HG03175 (cell line): Measurements from ENCODE around the gene DIP2A.
"Not testable (repeated sequence)": the region's sequence is repeated elsewhere in the genome, so short reads cannot be mapped to it uniquely, and the experiment has no call there.

Experiments
- ATAC-seq: cut with Tn5 transposase; IDR thresholded peaks from one replicate; pipeline ENCODE4 v1.9.1; 2021; ENCODE audit warnings: mild to moderate bottlenecking, moderate library complexity; ENCODE audit not compliant: unreplicated experiment

Gene DIP2A

GRCh38 chr21:46554431-46555224 lies 95.9 kb downstream of the DIP2A start:
- no peak for ATAC-seq

DNA sequence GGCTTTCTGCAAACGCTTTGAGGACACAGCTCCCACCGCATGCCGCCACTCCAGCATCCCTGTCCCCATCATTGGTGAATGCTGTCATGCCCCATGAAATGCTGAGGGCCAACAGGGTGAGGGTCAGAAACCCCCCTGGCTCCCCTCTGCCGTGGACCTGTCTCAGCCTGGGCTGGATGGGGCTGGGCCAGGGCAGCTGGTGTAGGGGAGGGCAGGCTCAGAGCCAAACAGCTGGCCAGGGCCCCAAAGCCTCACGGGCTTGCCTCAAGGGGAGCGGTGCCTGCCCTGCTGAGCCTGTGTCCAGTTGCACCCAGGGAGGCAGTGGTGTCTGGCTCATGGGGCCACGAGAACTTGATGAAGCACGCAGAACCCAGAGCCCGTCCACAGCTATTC lies 96.5 kb downstream of the DIP2A start:
- ATAC-seq: no peak

GRCh38 chr21:46555678-46556077 lies 97.0 kb downstream of the DIP2A start:
- no peak for ATAC-seq

- ATAC-seq: no peak
Measured at GRCh38 chr21:46556802-46557201, 98.1 kb downstream of the DIP2A start.

- no peak for ATAC-seq
Measured at GRCh38 chr21:46557469-46557868, 98.8 kb downstream of the DIP2A start.

- ATAC-seq: no peak
Measured at GRCh38 chr21:46557919-46558392, 99.3 kb downstream of the DIP2A start.

DNA sequence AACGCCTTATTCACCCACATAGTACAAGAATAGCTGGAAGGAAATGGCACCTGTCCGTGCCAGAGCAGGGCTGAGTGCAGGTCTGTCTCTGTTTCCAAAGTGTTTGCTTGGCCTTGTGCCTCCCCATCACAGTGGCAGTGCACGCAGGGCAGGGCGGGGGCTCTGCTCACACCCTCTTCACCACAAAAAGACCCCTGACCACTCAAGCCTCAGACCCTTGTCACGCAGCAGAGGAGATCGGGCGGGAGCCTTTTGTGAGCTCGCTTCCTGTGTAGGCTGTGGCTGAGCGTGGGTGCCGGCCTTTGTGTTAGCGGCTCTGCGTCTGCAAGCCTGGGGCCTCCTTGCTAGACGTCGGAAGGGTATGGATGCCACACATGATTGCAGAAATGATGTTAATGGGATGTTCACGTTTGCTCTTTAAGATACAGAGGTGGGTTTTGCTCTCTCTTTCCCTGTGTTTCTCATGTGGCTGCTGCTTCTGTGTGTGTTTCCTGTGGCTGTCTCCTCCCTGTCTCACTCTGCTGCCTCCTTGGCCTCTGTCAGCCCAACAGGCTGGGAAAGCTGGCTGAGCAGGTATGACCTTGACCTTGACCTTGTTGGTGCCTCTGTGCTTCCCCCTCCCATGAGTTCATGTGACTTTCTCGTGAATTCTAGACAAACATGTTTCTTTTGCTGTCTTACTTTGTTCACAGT lies 100.7 kb downstream of the DIP2A start:
- ATAC-seq: no peak

- ATAC-seq: no peak
Measured at GRCh38 chr21:46560568-46561444, 102.1 kb downstream of the DIP2A start.

DNA sequence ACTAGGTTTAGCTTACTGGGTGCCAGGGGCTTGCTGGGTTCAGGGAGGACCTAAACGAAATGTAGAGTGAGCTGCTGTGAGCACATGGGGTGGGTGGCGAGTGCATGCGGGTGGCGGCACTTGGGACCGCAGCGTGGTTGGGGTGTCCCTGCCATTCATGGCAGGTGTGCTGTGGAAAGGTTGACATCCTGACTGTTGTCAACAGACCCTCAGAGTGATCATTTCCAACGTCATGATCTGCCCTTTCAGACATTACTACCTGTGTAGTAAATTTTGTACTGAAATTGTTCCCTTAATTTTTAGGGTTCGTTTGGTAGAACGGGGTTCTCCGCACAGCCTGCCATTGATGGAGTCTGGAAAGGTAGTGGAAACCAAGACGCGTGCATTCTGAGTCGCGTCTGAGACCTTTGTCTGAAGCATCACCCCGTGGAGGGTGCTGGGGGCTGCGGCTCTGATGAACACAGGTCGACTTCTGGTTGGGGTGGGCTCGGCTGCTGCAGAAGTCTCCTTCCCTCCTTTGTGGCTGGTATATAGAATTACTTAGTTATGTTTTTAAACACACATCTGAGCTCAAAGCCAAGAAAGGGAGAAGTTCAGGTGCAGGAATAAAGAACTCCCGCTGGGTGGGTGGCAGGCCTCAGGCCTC lies 102.9 kb downstream of the DIP2A start:
- no peak for ATAC-seq

GRCh38 chr21:46562472-46562871 lies 103.8 kb downstream of the DIP2A start:
- ATAC-seq: no peak

- ATAC-seq: no peak
Measured at GRCh38 chr21:46562964-46563607, 104.4 kb downstream of the DIP2A start.

DNA sequence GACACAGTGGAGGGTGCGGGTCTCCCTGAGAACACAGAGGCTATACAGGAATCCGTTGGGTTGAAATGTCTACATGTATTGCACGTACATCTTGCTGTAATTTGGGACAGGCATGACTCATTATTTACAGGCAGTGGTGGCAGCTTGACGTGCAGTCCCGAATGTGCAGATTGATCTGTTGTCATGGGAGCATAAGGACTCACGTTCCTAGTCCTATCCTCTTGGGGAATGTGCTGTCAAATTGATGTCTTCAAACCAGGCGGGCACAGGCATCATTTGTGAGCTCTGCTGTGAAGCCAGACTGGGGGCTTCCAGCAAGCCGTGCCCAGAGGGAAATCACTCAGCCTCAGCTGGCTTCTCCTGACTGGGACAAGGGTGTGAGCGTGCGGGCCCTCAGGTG lies 105.7 kb downstream of the DIP2A start:
- no peak for ATAC-seq

GRCh38 chr21:46567348-46567747 lies 108.7 kb downstream of the DIP2A start:
- ATAC-seq: no peak

GRCh38 chr21:46568562-46568961 lies 109.9 kb downstream of the DIP2A start:
- no peak for ATAC-seq

DNA sequence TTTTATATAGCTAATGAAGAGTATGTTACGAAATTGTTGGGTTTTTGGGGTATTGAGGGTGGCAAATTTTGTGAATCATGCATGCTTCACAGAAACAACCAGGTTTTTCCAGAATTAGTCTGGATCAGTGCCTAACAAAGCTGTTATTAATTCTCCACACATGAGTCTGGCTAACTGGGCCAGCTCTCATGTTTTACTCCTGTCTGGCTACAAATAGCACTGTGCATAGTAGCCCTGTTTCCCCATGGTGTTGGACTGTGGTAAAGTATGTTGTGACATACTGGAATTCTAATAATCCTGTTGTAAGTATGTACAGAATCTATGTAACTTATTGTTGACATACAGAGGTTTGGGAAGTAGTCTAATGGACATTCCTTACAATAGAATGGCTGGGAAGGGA lies 110.4 kb downstream of the DIP2A start:
- no peak for ATAC-seq

DNA sequence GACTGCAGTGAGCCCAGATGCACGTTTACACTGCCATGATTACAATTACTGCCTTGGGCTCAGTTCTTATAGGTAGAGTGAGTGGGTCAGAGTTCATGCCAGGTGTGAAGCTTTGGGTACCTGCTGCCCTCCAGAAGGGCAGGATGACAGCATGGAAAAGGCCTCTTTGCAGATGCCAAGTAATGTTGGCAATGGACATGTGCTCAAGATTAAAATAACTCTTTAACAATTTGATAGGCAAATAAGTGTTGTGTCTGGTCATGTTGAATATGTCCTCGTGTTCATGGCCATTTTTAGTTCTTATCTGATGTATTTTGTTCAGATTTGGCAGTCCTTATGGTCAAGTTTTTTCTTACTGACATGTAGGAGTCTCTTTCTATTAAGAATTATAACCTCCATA lies 111.4 kb downstream of the DIP2A start:
- no peak for ATAC-seq

DNA sequence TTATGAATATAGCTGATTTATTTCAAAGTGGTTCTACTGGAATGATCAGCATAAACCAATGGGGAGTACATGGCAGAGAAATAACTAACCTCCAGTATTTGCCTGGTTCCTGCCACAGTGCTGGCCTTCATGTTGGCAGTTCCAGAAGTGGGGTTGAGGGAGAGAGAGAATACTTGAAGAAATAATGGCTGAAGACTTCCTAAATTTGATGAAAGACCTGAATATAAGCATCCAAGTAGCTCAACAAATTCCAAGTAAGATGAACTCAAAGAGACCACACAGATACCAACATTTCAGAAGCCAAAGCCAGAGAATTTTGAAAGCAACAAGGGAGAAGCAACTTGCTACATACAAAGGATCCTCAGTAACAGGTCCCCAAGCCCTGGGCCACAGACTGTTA lies 111.9 kb downstream of the DIP2A start:
- no peak for ATAC-seq

DNA sequence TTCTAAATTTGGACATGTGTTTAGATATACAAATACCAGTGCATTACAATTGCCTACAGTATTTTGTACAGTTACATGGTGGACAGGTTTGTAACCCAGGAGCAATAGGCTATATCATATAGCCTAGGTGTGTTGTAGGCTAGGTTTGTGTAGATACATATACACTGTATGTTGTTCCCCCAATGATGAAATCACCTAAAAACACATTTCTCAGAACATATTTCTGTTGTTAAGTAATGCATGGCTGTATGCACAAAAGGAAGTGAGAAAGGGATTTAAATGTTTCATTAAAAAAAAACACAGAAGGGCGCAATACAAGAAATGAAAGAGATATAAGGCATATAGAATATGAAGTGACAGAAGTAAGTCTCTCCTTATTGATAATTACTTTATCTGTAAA lies 114.2 kb downstream of the DIP2A start:
- no peak for ATAC-seq

- ATAC-seq: not testable (repeated sequence)
Measured at GRCh38 chr21:46577786-46578185, 119.1 kb downstream of the DIP2A start.

- ATAC-seq: not testable (repeated sequence)
Measured at GRCh38 chr21:46579394-46579793, 120.7 kb downstream of the DIP2A start.
